ENCODE data around the gene CYP20A1.
A peak's percentile ranks its signal among the peaks of the same experiment; 100 is the strongest.
"Not testable (repeated sequence)": the region's sequence is repeated elsewhere in the genome, so short reads cannot be mapped to it uniquely, and the experiment has no call there.

CYP20A1 gene

GRCh38 chr2:203246646-203247045 lies 7.8 kb downstream of the CYP20A1 start:
- TF ChIP-seq CTCF (conservative IDR thresholded peaks at IDR 0.05; ENCODE audit: control insufficient read depth, insufficient read depth, low read depth, low read length): no peak
- no peak for DNase-seq (ENCODE audit: low read depth)
- H3K4me3 ChIP-seq (ENCODE audit: control insufficient read depth, low read depth, low read length): no peak overlapping the region

GRCh38 chr2:203252818-203253217 lies 14.0 kb downstream of the CYP20A1 start:
- TF ChIP-seq CTCF (conservative IDR thresholded peaks at IDR 0.05; ENCODE audit: control insufficient read depth, insufficient read depth, low read depth, low read length): no peak
- no peak overlapping the region for H3K4me3 ChIP-seq (ENCODE audit: control insufficient read depth, low read depth, low read length)
- no peak for DNase-seq (ENCODE audit: low read depth)

GRCh38 chr2:203253422-203254095 lies 14.7 kb downstream of the CYP20A1 start:
- H3K4me3 ChIP-seq (ENCODE audit: control insufficient read depth, low read depth, low read length); DNase-seq (ENCODE audit: low read depth): not testable (repeated sequence)

GRCh38 chr2:203261326-203262159 lies 22.7 kb downstream of the CYP20A1 start:
- TF ChIP-seq CTCF (conservative IDR thresholded peaks at IDR 0.05; ENCODE audit: control insufficient read depth, insufficient read depth, low read depth, low read length): no peak
- no peak for DNase-seq (ENCODE audit: low read depth)
- no peak overlapping the region for H3K4me3 ChIP-seq (ENCODE audit: control insufficient read depth, low read depth, low read length)

- DNase-seq (ENCODE audit: low read depth): no peak
- H3K4me3 ChIP-seq (ENCODE audit: control insufficient read depth, low read depth, low read length): no peak overlapping the region
- TF ChIP-seq CTCF (conservative IDR thresholded peaks at IDR 0.05; ENCODE audit: control insufficient read depth, insufficient read depth, low read depth, low read length): no peak
Measured at GRCh38 chr2:203279288-203279687, 40.5 kb downstream of the CYP20A1 start.

- no peak for TF ChIP-seq CTCF (conservative IDR thresholded peaks at IDR 0.05; ENCODE audit: control insufficient read depth, insufficient read depth, low read depth, low read length)
- no peak overlapping the region for H3K4me3 ChIP-seq (ENCODE audit: control insufficient read depth, low read depth, low read length)
- DNase-seq (ENCODE audit: low read depth): peak; percentile 15
Measured at GRCh38 chr2:203280428-203281064, 41.7 kb downstream of the CYP20A1 start.

GRCh38 chr2:203282101-203282500 lies 43.3 kb downstream of the CYP20A1 start:
- no peak for DNase-seq (ENCODE audit: low read depth)
- no peak overlapping the region for H3K4me3 ChIP-seq (ENCODE audit: control insufficient read depth, low read depth, low read length)
- TF ChIP-seq CTCF (conservative IDR thresholded peaks at IDR 0.05; ENCODE audit: control insufficient read depth, insufficient read depth, low read depth, low read length): no peak

All from fibroblast of mammary gland (primary cell).